Diencephalon (tissue), 1 donor: ENCODE measurements around the gene RMRP. TPM values are rescaled to one million over a fixed set of nuclear protein-coding genes. Genes with fewer than 3 reads are reported as not detected.

Experiments
- small RNA-seq: library from RNA; depleted of rRNA; stranded (forward); fragments of <200 nt; gene quantifications from one replicate; pipeline ENCODE3, GENCODE V24; 2014
- total RNA-seq: library from RNA; depleted of rRNA; stranded (reverse); fragments of >200 nt; gene quantifications from one replicate; pipeline ENCODE4 v1.2.3, GENCODE V29; 2014

The RMRP gene
- 144,204 TPM for total RNA-seq

DNA sequence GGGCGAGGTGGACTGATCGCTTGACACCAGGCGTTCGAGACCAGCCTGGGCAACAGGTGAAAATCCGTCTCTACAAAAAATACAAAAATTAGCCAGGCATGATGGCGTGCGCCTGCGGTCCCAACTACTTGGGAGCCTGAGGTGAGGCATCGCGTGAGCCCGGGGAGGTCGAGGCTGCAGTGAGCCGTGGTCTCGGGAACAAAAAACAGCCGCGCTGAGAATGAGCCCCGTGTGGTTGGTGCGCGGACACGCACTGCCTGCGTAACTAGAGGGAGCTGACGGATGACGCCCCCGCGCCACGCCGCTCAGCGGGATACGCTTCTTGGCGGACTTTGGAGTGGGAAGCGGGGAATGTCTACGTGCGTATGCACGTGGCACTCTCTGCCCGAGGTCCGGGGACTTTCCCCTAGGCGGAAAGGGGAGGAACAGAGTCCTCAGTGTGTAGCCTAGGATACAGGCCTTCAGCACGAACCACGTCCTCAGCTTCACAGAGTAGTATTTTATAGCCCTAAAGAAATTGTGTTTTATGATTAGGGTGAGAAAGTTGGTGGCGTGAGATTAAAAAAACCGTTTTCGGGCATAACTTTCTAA is at the start of gene RMRP:
Gene RMRP, minus strand, starts transcription at position 474 of the 591 bp plus-strand sequence.

GRCh38 chr9:35689542-35690293 is 31.9 kb upstream of the RMRP start, which contains the start of gene TPM2:
TSS of gene TPM2 (minus strand) at chr9:35689925. CDS start at chr9:35689817, 108 bp downstream.

GRCh38 chr9:35673132-35674024 is 15.6 kb upstream of the RMRP start, which contains the start of gene CA9:
TSS of gene CA9 (plus strand) at chr9:35673928. CDS start at chr9:35673960, 32 bp downstream.

GRCh38 chr9:35664531-35665470 is 7.0 kb upstream of the RMRP start, which contains the start of gene ARHGEF39:
TSS of gene ARHGEF39 (minus strand) at chr9:35665195. CDS start at chr9:35665169, 26 bp downstream.

GRCh38 chr9:35658137-35658967 is 533 bp upstream of the RMRP start, which contains the start of gene CCDC107:
TSS of gene CCDC107 (plus strand) at chr9:35658292. CDS start at chr9:35658380, 88 bp downstream.

GRCh38 chr9:35650341-35651158 is 7.3 kb downstream of the RMRP start, which contains the start of gene SIT1:
TSS of gene SIT1 (minus strand) at chr9:35650931. CDS start at chr9:35650853, 78 bp downstream.

DNA sequence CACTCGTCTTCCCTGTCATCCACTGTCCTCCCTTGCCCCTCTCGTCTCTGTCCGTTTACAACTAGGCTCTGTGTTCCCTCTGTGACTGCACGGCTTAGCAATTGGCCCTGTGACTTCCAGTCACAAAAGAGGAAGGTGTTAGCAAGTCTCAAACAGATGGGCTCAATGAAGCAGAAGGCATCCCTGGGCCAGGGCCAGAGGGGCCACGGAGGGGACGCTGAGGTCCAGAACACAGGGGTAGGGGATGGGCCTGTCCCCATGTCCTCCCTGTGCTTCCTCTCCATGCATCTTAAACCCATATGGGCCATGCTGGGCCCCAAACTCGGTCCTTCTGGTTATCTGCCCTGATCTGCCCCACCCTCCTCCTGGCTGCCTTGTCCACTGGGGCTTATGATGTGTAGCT is 39.5 kb downstream of the RMRP start, which contains the start of gene CD72:
Gene CD72, minus strand, starts transcription at position 89 of the 403 bp plus-strand sequence. CDS start 110 bp downstream, outside the sequence.

Small RNA genes lying within 50 kb of the gene (small RNA-seq; reads per million reads assigned to genes)
- gene MIR4667 = 0.23 reads per million
- gene RMRP = not detected
- gene RN7SL22P = not detected

Other genes starting within 250 kb of the RMRP start
- gene RUSC2, start 167.9 kb downstream of the RMRP start, total RNA-seq = 56.3 TPM
- 20.1 TPM for gene TESK1, start 52.8 kb downstream of the RMRP start, total RNA-seq
- 0.46 TPM for gene CD72, start 39.6 kb downstream of the RMRP start, total RNA-seq
- gene SIT1, start 7.1 kb downstream of the RMRP start, total RNA-seq = not detected
- 11.5 TPM for gene CCDC107, start 273 bp upstream of the RMRP start, total RNA-seq
- gene ARHGEF39, start 7.2 kb upstream of the RMRP start, total RNA-seq = 0.46 TPM
- 1.2 TPM for gene CA9, start 15.9 kb upstream of the RMRP start, total RNA-seq
- gene TPM2, start 31.9 kb upstream of the RMRP start, total RNA-seq = 14.1 TPM
- 24.9 TPM for gene TLN1, start 74.2 kb upstream of the RMRP start, total RNA-seq
- 33.0 TPM for gene CREB3, start 74.6 kb upstream of the RMRP start, total RNA-seq
- gene GBA2, start 91.2 kb upstream of the RMRP start, total RNA-seq = 60.7 TPM
- gene RGP1, start 91.3 kb upstream of the RMRP start, total RNA-seq = 19.1 TPM
- gene MSMP, start 96.3 kb upstream of the RMRP start, total RNA-seq = not detected
- 11.3 TPM for gene NPR2, start 133.6 kb upstream of the RMRP start, total RNA-seq
- 8.3 TPM for gene SPAG8, start 154.2 kb upstream of the RMRP start, total RNA-seq
- gene HINT2, start 157.0 kb upstream of the RMRP start, total RNA-seq = 13.4 TPM
- 0.23 TPM for gene FAM221B, start 170.7 kb upstream of the RMRP start, total RNA-seq
- 10.4 TPM for gene TMEM8B, start 171.2 kb upstream of the RMRP start, total RNA-seq
- not detected for gene OR13J1, start 212.4 kb upstream of the RMRP start, total RNA-seq
- not detected for gene HRCT1, start 248.2 kb upstream of the RMRP start, total RNA-seq